Globus pallidus (tissue), 1 donor: ENCODE data around the gene PPP2R5E.
"Not testable (repeated sequence)": the region's sequence is repeated elsewhere in the genome, so short reads cannot be mapped to it uniquely, and the experiment has no call there.

Experiments used
- DNase-seq: peaks from one replicate; pipeline ENCODE4 v3.0.0-alpha.2; 2015; ENCODE audit warnings: low spot score

The PPP2R5E gene

GRCh38 chr14:63522511-63522910 lies 20.7 kb downstream of the PPP2R5E start:
- DNase-seq: not testable (repeated sequence)

DNA sequence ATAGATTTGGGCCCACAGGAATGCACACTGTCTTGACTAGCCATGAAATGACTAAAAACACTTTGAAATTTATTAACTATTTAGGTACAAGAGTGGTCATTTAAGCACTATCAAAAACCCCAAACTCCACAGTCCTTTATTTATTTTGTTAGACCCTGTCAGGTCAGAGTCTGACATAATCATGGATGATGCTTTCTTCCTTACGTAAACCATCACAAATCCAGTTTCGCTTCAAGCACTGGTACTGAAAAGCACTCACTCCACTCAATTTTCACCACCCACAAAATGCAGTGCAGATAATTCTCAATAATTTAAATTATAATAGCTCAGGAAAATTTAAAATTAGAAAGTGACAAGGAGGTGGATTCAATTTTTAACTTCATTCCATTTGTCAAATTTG lies 25.8 kb downstream of the PPP2R5E start:
- no peak for DNase-seq

GRCh38 chr14:63515240-63515639 lies 27.9 kb downstream of the PPP2R5E start:
- no peak for DNase-seq

DNA sequence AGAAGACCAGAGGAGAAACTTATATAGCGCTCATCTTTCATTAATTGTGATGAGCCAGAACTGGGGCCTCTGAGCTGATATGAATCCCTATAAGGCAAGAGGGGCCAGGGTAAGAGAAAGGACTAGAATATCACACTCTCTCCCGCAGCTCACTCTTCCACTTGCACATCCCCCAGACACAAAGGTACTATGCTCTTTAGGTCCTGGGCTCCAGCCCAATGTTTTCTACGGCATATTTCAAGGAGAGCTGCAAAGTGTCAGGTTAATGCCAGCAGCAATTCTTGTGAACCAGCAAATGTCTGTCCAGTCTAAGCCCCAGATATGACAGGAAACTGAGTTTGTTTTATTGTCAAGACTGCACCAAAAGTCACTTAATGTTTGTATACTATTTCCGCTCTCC lies 29.4 kb downstream of the PPP2R5E start:
- no peak for DNase-seq

DNA sequence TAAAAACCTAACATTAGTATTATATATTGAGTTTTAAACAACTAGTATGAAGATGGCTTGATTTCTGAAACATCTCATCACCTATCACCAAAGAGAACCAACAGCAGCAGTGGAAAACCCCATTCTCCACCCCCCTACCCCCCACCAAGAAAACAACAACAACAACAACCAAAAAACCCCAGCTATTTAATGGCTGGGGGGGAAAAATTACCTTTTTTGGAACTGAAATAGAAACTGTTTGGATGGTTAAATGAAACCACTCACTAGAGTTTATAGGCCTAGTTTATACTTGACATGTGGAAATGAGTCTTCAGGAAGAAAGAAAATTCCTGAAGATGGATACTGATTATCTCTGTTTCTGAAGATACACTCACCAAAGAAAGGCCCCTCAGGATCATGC lies 30.3 kb downstream of the PPP2R5E start:
- DNase-seq: no peak

- DNase-seq: no peak
Observed at GRCh38 chr14:63510538-63510937, 32.6 kb downstream of the PPP2R5E start.

DNA sequence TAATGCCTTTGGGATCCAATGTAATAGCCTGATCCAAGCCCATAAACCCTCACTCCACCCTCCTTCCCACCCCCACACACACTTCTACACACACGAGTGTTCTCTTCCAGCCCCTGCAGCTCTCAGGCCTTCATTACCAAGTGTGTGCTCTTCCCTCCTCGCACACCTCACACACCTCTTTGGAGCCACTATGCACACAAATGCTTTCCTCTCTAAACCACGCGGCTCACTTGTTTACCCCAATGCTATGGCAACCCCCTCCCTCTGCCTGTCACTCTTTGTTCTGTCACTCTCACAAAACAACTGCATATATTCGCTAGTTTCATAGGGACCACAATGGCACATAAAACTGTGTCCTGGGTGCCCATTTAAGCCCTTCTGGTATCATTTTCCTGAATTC lies 35.1 kb downstream of the PPP2R5E start:
- no peak for DNase-seq

DNA sequence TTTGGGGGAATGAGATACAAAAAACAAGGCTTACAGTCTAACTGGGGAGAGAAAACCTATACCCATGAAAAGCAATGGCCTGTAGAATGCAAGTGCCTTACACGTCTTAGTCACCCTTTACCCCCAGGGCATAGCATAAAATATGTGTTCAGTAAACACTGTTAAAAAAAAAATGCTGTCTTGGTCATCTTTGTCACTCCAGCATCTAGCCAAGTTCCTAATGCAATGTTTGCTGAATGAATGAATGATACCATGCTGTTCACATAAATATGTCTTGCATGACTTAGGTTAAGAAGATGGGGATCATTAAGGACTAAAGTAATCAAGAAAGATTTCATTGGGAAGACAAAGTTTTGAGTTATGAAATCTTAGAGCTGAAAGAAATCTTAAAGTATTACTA lies 38.5 kb downstream of the PPP2R5E start:
- DNase-seq: no peak

DNA sequence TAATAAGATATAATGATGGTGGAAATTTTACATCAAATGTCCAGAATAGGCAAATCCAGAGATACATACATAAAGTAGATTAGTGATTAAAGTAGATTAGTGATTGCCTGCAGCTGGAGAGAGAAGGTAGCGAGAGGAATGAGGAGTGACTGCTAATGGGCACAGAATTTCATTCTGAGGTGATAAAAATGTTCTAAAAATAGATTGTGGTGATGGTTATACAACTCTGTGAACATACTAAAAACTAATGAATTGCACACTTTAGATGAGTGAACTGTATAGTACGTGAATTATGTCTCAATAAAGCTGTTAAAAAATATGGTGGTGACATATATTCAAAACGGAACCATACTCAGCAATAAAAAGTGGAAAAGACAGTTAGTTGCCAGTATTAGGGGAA lies 41.7 kb downstream of the PPP2R5E start:
- no peak for DNase-seq

DNA sequence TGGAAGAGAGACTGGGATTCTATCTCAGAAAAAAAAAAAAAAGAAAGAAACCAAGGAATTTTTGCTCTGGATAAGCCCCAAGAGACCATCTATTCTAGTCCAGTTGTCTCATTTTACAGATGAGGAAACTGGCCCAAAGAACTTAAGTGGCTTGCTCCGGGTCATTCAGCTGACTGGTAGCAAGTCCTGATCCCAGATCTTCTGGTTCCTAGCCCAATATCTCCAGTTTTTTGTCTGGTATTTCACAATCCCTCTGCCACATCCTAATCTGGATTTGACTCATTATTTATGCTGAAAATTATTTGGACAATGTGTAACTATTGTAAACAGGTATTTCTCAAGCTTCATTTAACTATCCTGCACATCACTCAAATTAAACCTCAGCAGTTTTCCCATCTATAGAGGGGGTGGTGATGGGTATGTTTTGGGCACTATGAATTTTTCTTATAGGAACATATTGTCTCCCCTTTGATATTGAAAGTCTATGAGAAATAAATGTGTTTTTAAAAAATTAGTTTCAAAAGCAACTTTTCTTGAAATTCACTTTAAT lies 43.4 kb downstream of the PPP2R5E start:
- no peak for DNase-seq

- no peak for DNase-seq
Observed at GRCh38 chr14:63496837-63497400, 46.3 kb downstream of the PPP2R5E start.

DNA sequence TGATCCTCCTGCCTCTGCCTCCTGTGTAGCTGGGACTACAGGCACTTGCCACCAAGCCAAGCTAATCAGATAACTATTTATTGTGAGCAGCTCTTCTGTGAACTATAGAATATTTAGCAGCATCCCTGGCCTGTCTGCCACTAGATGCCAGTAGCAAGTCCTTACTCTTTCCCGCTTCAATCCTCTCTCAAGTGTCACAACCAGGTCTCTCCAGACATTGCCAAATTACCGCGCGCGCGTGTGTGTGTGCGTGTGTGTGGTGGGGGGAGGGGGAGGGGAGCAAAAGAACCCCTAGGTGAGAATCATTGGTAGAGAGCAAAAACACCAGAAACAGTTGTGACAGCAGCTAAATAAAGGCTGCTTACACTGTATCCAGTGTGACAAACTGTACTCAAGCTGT lies 49.9 kb downstream of the PPP2R5E start:
- no peak for DNase-seq

GRCh38 chr14:63492391-63492790 lies 50.8 kb downstream of the PPP2R5E start:
- no peak for DNase-seq

DNA sequence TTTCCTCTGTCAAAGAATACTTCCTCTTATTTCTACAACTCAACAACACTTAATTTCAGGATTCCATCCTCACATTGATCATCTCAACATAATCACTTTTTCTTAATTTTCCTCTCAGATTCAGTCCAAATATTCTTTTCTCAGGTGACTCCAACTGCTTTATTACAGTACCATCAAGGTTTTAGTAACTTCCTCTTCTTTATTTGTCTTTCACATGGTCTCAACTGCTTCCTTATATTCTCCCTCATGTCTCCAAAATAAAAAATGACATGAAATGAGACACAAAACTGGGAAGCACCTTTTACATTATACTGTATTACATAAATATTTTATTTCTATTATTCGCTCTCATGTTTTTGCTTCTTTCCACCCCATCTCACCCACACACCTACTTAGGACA lies 55.5 kb downstream of the PPP2R5E start:
- no peak for DNase-seq

DNA sequence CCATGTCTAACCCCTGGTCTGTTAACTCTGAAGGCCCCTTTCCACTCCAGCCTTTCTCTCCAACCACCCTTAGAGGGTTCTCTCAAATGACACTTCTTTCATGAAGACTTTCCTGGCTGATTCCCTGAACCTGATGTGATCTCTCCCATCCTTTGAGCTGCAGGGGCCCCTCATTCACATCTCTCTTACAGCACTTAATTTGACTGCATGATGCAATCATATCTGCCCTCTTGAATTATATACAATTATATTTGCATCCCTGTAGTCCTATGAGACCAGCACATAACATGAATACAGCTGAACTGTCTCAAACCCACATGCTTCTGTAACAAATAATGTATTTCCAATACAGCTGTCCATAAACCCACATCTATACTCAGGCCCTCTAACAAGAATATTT lies 56.4 kb downstream of the PPP2R5E start:
- DNase-seq: no peak

- no peak for DNase-seq
Observed at GRCh38 chr14:63483315-63483714, 59.9 kb downstream of the PPP2R5E start.

GRCh38 chr14:63480599-63480998 lies 62.6 kb downstream of the PPP2R5E start:
- no peak for DNase-seq

DNA sequence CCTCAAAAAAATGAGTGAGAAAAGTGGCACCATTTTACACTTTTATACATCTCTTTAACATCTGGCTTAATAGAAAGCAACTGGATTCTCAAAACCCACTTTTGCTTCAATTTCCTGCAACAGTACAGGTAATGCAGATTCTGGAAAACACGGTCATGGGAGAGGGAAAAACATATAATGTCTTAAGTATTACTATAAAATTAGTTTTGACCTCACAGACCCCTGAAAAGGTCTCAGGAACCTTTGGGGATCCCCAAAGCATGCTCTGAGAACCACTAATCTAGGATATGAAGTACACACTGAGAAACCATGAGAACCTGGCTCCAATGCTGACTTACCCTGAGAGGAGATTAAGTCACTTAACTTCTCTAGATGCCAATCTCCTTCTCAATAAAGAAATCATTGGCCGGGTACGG lies 64.7 kb downstream of the PPP2R5E start:
- no peak for DNase-seq

DNA sequence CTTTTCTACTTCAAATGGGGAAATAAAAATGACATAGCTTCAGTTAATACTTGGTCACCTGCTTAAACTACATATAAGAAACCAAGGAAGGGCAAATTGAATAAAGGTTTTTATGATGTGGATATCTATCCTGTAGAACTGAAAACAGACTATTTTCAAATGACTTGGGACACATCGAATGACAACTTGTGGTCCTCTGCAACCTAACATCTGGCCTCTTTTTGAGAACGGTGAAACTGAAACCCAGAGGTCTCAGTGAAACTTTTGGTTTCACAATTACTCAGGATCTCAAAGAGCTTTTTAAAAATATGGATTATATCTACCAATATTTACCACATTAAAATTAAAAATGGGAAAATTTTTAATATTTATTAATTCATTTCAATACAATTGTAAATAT lies 65.2 kb downstream of the PPP2R5E start:
- no peak for DNase-seq

DNA sequence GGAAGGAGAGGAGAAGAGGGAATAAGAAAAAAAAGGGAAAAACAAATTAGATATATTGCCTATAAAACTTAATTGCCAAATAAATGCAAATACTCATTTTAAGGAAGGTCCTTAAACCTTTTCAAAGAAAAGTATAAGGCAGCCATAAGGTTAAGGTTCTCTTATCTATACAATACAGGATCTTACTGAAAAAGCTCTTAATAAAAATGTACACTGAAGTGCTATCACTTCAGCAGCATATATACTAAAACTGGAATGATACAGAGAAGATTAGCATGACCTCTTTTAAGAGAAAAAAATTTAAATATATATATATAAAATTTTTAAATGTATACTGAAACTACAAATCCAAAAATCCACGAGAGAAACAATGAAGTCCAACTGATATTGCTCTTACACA lies 65.6 kb downstream of the PPP2R5E start:
- no peak for DNase-seq

DNA sequence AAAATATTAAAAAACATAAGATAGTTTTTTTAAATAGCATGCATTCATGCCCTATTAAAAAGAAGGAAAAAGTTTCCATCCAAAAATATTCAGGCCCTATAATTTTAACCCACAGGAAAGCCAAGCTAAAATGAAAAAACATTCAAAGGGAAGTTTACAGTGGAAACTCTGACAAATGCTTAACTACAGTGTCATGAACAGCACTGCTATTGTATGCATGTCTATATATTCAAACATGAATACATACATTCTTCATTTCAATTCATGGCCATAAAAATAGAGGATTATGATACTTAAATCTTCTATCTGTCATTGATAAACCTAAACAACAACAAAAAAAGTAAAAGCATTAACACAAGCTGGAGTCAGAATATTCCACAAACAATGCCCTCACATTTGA lies 67.4 kb downstream of the PPP2R5E start:
- DNase-seq: no peak

GRCh38 chr14:63474844-63475243 lies 68.3 kb downstream of the PPP2R5E start:
- no peak for DNase-seq

DNA sequence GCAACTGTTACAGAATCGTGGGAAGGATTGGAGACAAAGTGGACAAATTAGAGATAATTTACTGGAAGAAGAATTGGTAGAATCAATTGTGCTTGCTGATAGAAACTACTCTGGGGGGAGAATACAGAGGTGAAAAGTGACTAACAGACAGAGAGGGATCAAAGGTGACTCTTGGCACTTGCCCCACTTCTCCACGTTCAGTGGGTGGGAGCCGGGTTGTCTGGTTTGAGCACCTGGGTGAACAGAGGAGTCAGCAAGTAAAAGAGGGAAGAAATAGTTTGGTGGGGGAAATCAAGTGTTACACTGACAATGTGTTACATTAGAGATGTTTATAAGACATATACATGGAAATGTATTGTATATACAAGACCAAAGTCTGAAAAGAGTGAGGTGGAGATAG lies 69.1 kb downstream of the PPP2R5E start:
- DNase-seq: no peak

DNA sequence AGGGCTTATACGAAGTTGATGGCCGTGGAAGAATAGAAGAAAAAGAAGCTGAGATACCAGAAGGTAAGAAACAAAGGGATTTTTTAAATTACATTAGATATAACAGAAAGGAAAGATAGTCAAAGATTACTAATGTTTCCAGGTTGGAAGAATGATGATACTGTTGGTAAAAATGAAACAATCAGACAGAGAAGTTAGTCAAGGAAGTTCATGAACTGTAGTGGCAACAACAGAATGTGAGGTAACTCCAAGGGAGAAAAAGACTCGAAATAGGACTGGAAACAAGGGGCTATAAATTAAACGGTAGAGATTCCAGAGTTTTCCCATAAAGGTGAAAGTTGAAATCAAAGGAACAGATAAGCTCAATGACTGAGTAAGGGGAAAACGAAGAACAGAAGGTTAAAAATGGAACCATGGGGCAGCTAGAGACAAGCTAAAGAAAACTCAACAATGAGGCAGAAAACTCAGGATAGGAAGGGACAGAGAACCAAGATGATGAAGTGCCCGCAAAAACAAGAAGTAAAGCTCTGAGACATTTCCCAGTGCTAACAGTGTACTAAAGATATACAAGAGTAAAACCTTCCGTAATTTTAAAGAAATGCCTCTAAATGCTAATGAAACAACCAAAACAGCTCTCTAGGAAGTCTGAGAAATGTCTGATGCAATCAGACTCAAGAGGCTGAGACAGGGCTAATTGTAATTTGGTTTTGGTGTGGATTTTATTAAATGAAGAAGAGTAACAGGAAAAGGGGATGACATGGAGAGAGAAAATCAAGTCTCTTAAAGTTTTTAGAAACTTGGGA lies 70.0 kb downstream of the PPP2R5E start:
- DNase-seq: no peak
